Measurements from ENCODE around the gene ZDHHC6.
"Not testable (repeated sequence)": the region's sequence is repeated elsewhere in the genome, so short reads cannot be mapped to it uniquely, and the experiment has no call there.

Gene ZDHHC6

GRCh38 chr10:112442063-112442462 is 4.7 kb downstream of the ZDHHC6 start:
- DNase-seq (ENCODE audit: low read depth), result no peak

- DNase-seq (ENCODE audit: low read depth), result no peak
These were observed 5.2 kb downstream of the ZDHHC6 start for GRCh38 chr10:112441520-112441919.

GRCh38 chr10:112438356-112438755 is 8.4 kb downstream of the ZDHHC6 start:
- DNase-seq (ENCODE audit: low read depth), result no peak

- no peak for DNase-seq (ENCODE audit: low read depth)
These were observed 11.6 kb downstream of the ZDHHC6 start for GRCh38 chr10:112434988-112435619.

GRCh38 chr10:112433136-112433535 is 13.6 kb downstream of the ZDHHC6 start:
- no peak for DNase-seq (ENCODE audit: low read depth)

GRCh38 chr10:112429654-112430230 is 17.0 kb downstream of the ZDHHC6 start:
- DNase-seq (ENCODE audit: low read depth), result no peak

- DNase-seq (ENCODE audit: low read depth), result no peak
These were observed 17.6 kb downstream of the ZDHHC6 start for GRCh38 chr10:112429147-112429546.

GRCh38 chr10:112426111-112426510 is 20.6 kb downstream of the ZDHHC6 start:
- no peak for DNase-seq (ENCODE audit: low read depth)

GRCh38 chr10:112424651-112425050 is 22.1 kb downstream of the ZDHHC6 start:
- no peak for DNase-seq (ENCODE audit: low read depth)

- DNase-seq (ENCODE audit: low read depth), result no peak
These were observed 25.0 kb downstream of the ZDHHC6 start for GRCh38 chr10:112421731-112422130.

- no peak for DNase-seq (ENCODE audit: low read depth)
These were observed 34.0 kb downstream of the ZDHHC6 start for GRCh38 chr10:112412696-112413095.

GRCh38 chr10:112409755-112410154 is 37.0 kb downstream of the ZDHHC6 start:
- no peak for DNase-seq (ENCODE audit: low read depth)

GRCh38 chr10:112409299-112409698 is 37.4 kb downstream of the ZDHHC6 start:
- no peak for DNase-seq (ENCODE audit: low read depth)

GRCh38 chr10:112407696-112408095 is 39.0 kb downstream of the ZDHHC6 start:
- no peak for DNase-seq (ENCODE audit: low read depth)

- DNase-seq (ENCODE audit: low read depth), result not testable (repeated sequence)
These were observed 39.9 kb downstream of the ZDHHC6 start for GRCh38 chr10:112406806-112407205.

GRCh38 chr10:112404617-112405016 is 42.1 kb downstream of the ZDHHC6 start:
- no peak for DNase-seq (ENCODE audit: low read depth)

- no peak for DNase-seq (ENCODE audit: low read depth)
These were observed 43.8 kb downstream of the ZDHHC6 start for GRCh38 chr10:112402917-112403316.

GRCh38 chr10:112397592-112397991 is 49.1 kb downstream of the ZDHHC6 start:
- no peak for DNase-seq (ENCODE audit: low read depth)

- no peak for DNase-seq (ENCODE audit: low read depth)
These were observed 50.7 kb downstream of the ZDHHC6 start for GRCh38 chr10:112395809-112396530.

- DNase-seq (ENCODE audit: low read depth), result no peak
These were observed 52.2 kb downstream of the ZDHHC6 start for GRCh38 chr10:112394475-112394875.

- DNase-seq (ENCODE audit: low read depth), result no peak
These were observed 52.9 kb downstream of the ZDHHC6 start for GRCh38 chr10:112393827-112394226.

GRCh38 chr10:112393341-112393740 is 53.4 kb downstream of the ZDHHC6 start:
- DNase-seq (ENCODE audit: low read depth), result no peak

- no peak for DNase-seq (ENCODE audit: low read depth)
These were observed 56.5 kb downstream of the ZDHHC6 start for GRCh38 chr10:112390125-112390703.

Data from stimulated activated CD4-positive, alpha-beta T cell treated with anti-CD3 and anti-CD28 coated beads, Interleukin-2, amount 100 ng/mL, for 4 hours (primary cell).